Esophagus squamous epithelium (tissue), 5 donors: ENCODE data around the gene TSSK3. TPM values are rescaled to one million over a fixed set of nuclear protein-coding genes. Genes with fewer than 3 reads are reported as not detected.

Experiments used
- DNase-seq: peaks from one replicate; lab custom pipeline; 2025; lab: John Stamatoyannopoulos, UW
- H3K27ac ChIP-seq, 4 donors: fragments of 200-600 bp; sonication (generic); one replicate each; pipeline ENCODE4 v1.5.1; 2016 to 2019; ENCODE audit warnings: mild to moderate bottlenecking in 1 of 4
- H3K27me3 ChIP-seq, 4 donors: fragments of 200-600 bp; sonication (generic); 1 replicate in 3 of 4; 2 replicates in 1 of 4; pipeline versions ENCODE4 v1.5.1 to v1.6.0; 2017 to 2021; ENCODE audit warnings: antibody characterized with exemption in 1 of 4
- H3K36me3 ChIP-seq, 3 donors: fragments of 200-600 bp; sonication (generic); one replicate each; pipeline ENCODE4 v1.5.1; 2016 to 2019
- H3K4me1 ChIP-seq, 3 donors: fragments of 200-600 bp; sonication (generic); one replicate each; pipeline ENCODE4 v1.5.1; 2017 to 2019
- H3K4me3 ChIP-seq, 4 donors: fragments of 200-600 bp; sonication (generic); 1 replicate in 3 of 4; 2 replicates in 1 of 4; pipeline ENCODE4 v1.5.1; 2016 to 2019; ENCODE audit warnings: mild to moderate bottlenecking in 2 of 4, moderate library complexity in 1 of 4
- H3K9me3 ChIP-seq, 3 donors: fragments of 200-600 bp; sonication (generic); one replicate each; pipeline ENCODE4 v1.5.1; 2016 to 2019
- CTCF ChIP-seq, 6 experiments: fragments of 450-650 bp in 4 of 6; fragments of 200-600 bp in 2 of 6; sonication (generic) in 2 of 6; IDR thresholded peaks; one replicate each; pipeline ENCODE4 v1.5.1; 2016 to 2019; ENCODE audit warnings: antibody characterized with exemption in 6 of 6, mild to moderate bottlenecking in 4 of 6, moderate library complexity in 4 of 6
- POLR2A ChIP-seq, 4 donors: fragments of 450-650 bp; IDR thresholded peaks; one replicate each; pipeline ENCODE4 v1.6.1; 2017; ENCODE audit warnings: antibody characterized with exemption in 4 of 4, mild to moderate bottlenecking in 4 of 4, moderate library complexity in 3 of 4
- WGBS, 2 donors: methylation state at CpG; one replicate each; pipeline ENCODE4 v1.1.5; 2018; 5-methylcytosine and 5-hydroxymethylcytosine counted together
- intact Hi-C: fragments of 100-400 bp; cut with DNase I; formaldehyde crosslinking; loops from one replicate; pipeline ENCODE4 v1.15.0; 2022
- total RNA-seq, 4 donors: library from RNA; depleted of rRNA; stranded (reverse); fragments of >200 nt; gene quantifications; one replicate each; pipeline ENCODE4 v1.1.0, GENCODE V29; 2016
- donor health status: DM: yes; HTN: yes; CAD: no.

TSSK3 gene
- total RNA-seq, 4 donors from 2014 or later: 0.31 to 0.57 TPM; not detected in 2

- H3K36me3 ChIP-seq: peaks cover 0 to 15% (median 0%) of the 10 kb centered on the region in 3 donors
- DNase-seq: no peak
- peaks cover 31 to 59% (median 39%) of the 10 kb centered on the region in 3 donors for H3K4me1 ChIP-seq
- intact Hi-C loops: no loop called here
- H3K4me3 ChIP-seq: no peak overlapping the region
- WGBS, 2 donors: 53 to 54% methylated on average over 6 to 13 of the region's 16 CpGs
- H3K27me3 ChIP-seq: peaks cover 0 to 14% (median 0%) of the 10 kb centered on the region in 4 donors
- no peaks in the 10 kb centered on the region for H3K9me3 ChIP-seq
- TF ChIP-seq POLR2A (IDR thresholded peaks at IDR 0.05) (no peak), CTCF (IDR thresholded peaks at IDR 0.05) (no peak)
- peak overlapping the region in 1 of 4 donors; percentile 34 for H3K27ac ChIP-seq
Observed at GRCh38 chr1:32337855-32338636, 24.3 kb upstream of the TSSK3 start.

- peak overlapping the region in 1 of 4 donors; percentile 34 for H3K27ac ChIP-seq
- DNase-seq: no peak
Observed at GRCh38 chr1:32338637-32339145, 23.6 kb upstream of the TSSK3 start.

GRCh38 chr1:32339363-32339978 is 22.9 kb upstream of the TSSK3 start:
- DNase-seq: no peak

More at GRCh38 chr1:32338637-32339145, 23.6 kb upstream of the TSSK3 start:
- intact Hi-C loops: no loop called here
- H3K4me3 ChIP-seq: no peak overlapping the region
- TF ChIP-seq CTCF (IDR thresholded peaks at IDR 0.05) (no peak), POLR2A (IDR thresholded peaks at IDR 0.05) (no peak)
- peaks cover 0 to 14% (median 0%) of the 10 kb centered on the region in 4 donors for H3K27me3 ChIP-seq
- H3K9me3 ChIP-seq: no peaks in the 10 kb centered on the region
- 77 to 84% methylated on average over 5 to 14 of the region's 14 CpGs for WGBS, 2 donors
- peaks cover 31 to 56% (median 39%) of the 10 kb centered on the region in 3 donors for H3K4me1 ChIP-seq
- peaks cover 0 to 8% (median 0%) of the 10 kb centered on the region in 3 donors for H3K36me3 ChIP-seq

GRCh38 chr1:32341186-32341757 is 21.1 kb upstream of the TSSK3 start:
- Histone ChIP-seq H3K4me3 (no peak overlapping the region), H3K4me1 (peaks cover 11 to 41% (median 26%) of the 10 kb centered on the region in 3 donors), H3K9me3 (no peaks in the 10 kb centered on the region), H3K36me3 (no peaks in the 10 kb centered on the region), H3K27me3 (peaks cover 0 to 8% (median 0%) of the 10 kb centered on the region in 4 donors), H3K27ac (peak overlapping the region in 1 of 4 donors; percentile 2)
- DNase-seq: no peak
- no peak for TF ChIP-seq POLR2A (IDR thresholded peaks at IDR 0.05)
- WGBS, 2 donors: 90 to 97% methylated on average over 8 to 11 of the region's 11 CpGs
- intact Hi-C loops: no loop called here

More at GRCh38 chr1:32339363-32339978, 22.9 kb upstream of the TSSK3 start:
- H3K4me1 ChIP-seq: peaks cover 29 to 49% (median 35%) of the 10 kb centered on the region in 3 donors
- H3K27me3 ChIP-seq: peaks cover 0 to 14% (median 0%) of the 10 kb centered on the region in 4 donors
- H3K9me3 ChIP-seq: no peaks in the 10 kb centered on the region
- no peak for TF ChIP-seq POLR2A (IDR thresholded peaks at IDR 0.05)
- no peak for TF ChIP-seq CTCF (IDR thresholded peaks at IDR 0.05)
- no peak overlapping the region for H3K4me3 ChIP-seq
- WGBS, 2 donors: 50 to 77% methylated on average over 2 of the region's 5 CpGs
- H3K27ac ChIP-seq: no peak overlapping the region
- peaks cover 0 to under 1% (median 0%) of the 10 kb centered on the region in 3 donors for H3K36me3 ChIP-seq
- intact Hi-C loops: no loop called here

GRCh38 chr1:32341971-32342370 is 20.4 kb upstream of the TSSK3 start:
- TF ChIP-seq CTCF (IDR thresholded peaks at IDR 0.05) (no peak), POLR2A (IDR thresholded peaks at IDR 0.05) (no peak)
- H3K27me3 ChIP-seq: peaks cover 0 to 1% (median 0%) of the 10 kb centered on the region in 4 donors
- no peak for DNase-seq
- intact Hi-C loops: no loop called here
- H3K36me3 ChIP-seq: no peaks in the 10 kb centered on the region
- H3K9me3 ChIP-seq: no peaks in the 10 kb centered on the region
- peak overlapping the region in 1 of 4 donors; percentile 2 for H3K27ac ChIP-seq
- whole genome bisulfite sequencing, 2 donors: 37 to 60% methylated on average over 2 to 3 of the region's 5 CpGs
- H3K4me3 ChIP-seq: peak overlapping the region in 1 of 4 donors; percentile 6
- H3K4me1 ChIP-seq: peaks cover 5 to 34% (median 21%) of the 10 kb centered on the region in 3 donors
